Left lung (tissue), 10 donors: Measurements from ENCODE around the gene PLEKHG3. TPM values are rescaled to one million over a fixed set of nuclear protein-coding genes. Genes with fewer than 3 reads are reported as not detected.

Experiments used
- ATAC-seq: fragments of 200-7000 bp; cut with Tn5 transposase; one replicate; pipeline ENCODE4 v1.9.1; 2020; ENCODE audit warnings: moderate library complexity
- DNase-seq, 4 donors: peaks; one replicate each; pipeline ENCODE4 v3.0.0-alpha.2; 2013 to 2020
- H3K27ac ChIP-seq, 2 donors: fragments of 200-600 bp; sonication (generic) in 1 of 2; one replicate each; pipeline versions ENCODE4 v1.5.0 to v1.8.0; 2020 to 2021
- H3K27me3 ChIP-seq, 2 donors: fragments of 200-600 bp; sonication (generic) in 1 of 2; one replicate each; pipeline versions ENCODE4 v1.5.0 to v1.8.0; 2020 to 2021
- H3K36me3 ChIP-seq, 2 donors: fragments of 200-600 bp; sonication (generic) in 1 of 2; one replicate each; pipeline versions ENCODE4 v1.5.0 to v1.8.0; 2020 to 2021
- H3K4me1 ChIP-seq, 2 donors: fragments of 200-600 bp; one replicate each; pipeline ENCODE4 v1.8.0; 2021
- H3K4me3 ChIP-seq, 2 donors: fragments of 200-600 bp; sonication (generic) in 1 of 2; one replicate each; pipeline versions ENCODE4 v1.5.0 to v1.8.0; 2020 to 2021; ENCODE audit warnings: mild to moderate bottlenecking in 1 of 2
- H3K9me3 ChIP-seq, 2 donors: fragments of 200-600 bp; sonication (generic) in 1 of 2; one replicate each; pipeline versions ENCODE4 v1.5.0 to v1.8.0; 2020 to 2021
- intact Hi-C, 2 donors: fragments of 100-400 bp; cut with DNase I; formaldehyde crosslinking; loops; one replicate each; pipeline versions ENCODE4 v1.11.2 to v1.14.2; 2022
- polyA plus RNA-seq, 6 donors: library from polyadenylated mRNA; unstranded; fragments of 120-200 nt; gene quantifications; one replicate each; pipeline ENCODE4 v1.2.1, GENCODE V29; 2013; ENCODE audit not compliant: insufficient read length in 6 of 6
- total RNA-seq, 2 donors: library from RNA; stranded (reverse); fragmentation: NEBNext Ultra II Directional; extraction: Animal tissue kit (Norgen Biotek cat#: 25700); gene quantifications; one replicate each; pipeline ENCODE4 v1.2.1, GENCODE V29; 2021
- TF ChIP-seq, protein P1 (sequence below), 2 donors: fragments of 200-600 bp; sonication (generic) in 1 of 2; IDR thresholded peaks; one replicate each; pipeline versions ENCODE4 v1.5.0 to v1.8.0; 2021; ENCODE audit warnings: antibody characterized with exemption in 2 of 2
- donor health status: DM: no; HTN: yes; CAD: no.
- donor health status: DM: no; HTN: no; CAD: no.

Gene PLEKHG3
- total and polyA plus RNA-seq, 8 donors: 31.9 to 67.3 (median 56.0) TPM

DNA sequence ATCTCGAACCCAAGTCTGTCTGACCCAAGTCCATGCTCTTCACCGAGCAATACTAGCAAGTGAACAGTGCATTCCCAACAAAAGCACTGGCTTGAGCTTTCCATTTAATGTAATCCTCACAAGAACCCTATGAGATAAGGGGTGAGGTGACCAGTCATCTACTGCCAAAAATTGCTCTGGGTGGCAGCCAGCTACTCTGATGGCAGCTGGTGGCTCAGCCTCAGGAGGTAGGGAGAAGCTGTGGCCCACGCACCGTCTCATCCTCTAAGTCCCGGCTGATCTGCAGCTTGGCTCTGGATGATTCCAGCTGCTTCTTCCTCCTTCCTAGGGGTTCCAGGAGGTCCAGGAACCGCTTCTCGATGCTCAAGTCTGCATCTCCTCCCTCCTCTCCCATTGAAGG is 75.2 kb downstream of the PLEKHG3 start:
- Histone ChIP-seq H3K27ac (no peak overlapping the region), H3K36me3 (no peaks in the 10 kb centered on the region), H3K4me3 (no peak overlapping the region), H3K9me3 (no peaks in the 10 kb centered on the region), H3K4me1 (no peaks in the 10 kb centered on the region), H3K27me3 (no peaks in the 10 kb centered on the region)
- TF ChIP-seq, protein P1, sequence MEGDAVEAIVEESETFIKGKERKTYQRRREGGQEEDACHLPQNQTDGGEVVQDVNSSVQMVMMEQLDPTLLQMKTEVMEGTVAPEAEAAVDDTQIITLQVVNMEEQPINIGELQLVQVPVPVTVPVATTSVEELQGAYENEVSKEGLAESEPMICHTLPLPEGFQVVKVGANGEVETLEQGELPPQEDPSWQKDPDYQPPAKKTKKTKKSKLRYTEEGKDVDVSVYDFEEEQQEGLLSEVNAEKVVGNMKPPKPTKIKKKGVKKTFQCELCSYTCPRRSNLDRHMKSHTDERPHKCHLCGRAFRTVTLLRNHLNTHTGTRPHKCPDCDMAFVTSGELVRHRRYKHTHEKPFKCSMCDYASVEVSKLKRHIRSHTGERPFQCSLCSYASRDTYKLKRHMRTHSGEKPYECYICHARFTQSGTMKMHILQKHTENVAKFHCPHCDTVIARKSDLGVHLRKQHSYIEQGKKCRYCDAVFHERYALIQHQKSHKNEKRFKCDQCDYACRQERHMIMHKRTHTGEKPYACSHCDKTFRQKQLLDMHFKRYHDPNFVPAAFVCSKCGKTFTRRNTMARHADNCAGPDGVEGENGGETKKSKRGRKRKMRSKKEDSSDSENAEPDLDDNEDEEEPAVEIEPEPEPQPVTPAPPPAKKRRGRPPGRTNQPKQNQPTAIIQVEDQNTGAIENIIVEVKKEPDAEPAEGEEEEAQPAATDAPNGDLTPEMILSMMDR (IDR thresholded peaks at IDR 0.05): no peak
- intact Hi-C loops: no loop called here
- DNase-seq (no peak), ATAC-seq (no peak)

DNA sequence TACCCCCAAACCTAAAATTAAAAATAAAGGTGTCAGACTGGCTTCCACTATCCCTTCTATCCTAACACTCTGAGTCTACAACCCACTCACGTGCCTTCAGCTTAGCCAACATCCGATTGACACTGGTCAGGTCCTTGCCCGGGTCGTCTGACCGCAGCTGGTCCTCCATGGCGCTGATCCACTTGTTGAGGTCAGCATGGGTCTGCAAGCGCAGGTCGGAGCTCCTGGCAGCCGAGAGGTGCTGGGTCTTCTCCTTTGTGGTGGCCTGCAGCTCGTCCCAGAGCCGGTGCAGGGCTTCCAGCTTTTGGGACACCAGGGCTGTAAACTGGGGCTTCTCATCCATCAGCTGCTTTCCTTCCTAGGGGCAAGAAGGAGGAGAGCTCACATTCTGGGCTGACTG is 78.0 kb downstream of the PLEKHG3 start:
- no peak overlapping the region for H3K4me3 ChIP-seq
- intact Hi-C loops: no loop called here
- TF ChIP-seq, protein P1 (IDR thresholded peaks at IDR 0.05): no peak
- no peaks in the 10 kb centered on the region for H3K9me3 ChIP-seq
- ATAC-seq: no peak
- H3K27ac ChIP-seq: no peak overlapping the region
- no peak for DNase-seq
- no peaks in the 10 kb centered on the region for H3K36me3 ChIP-seq
- H3K4me1 ChIP-seq: no peaks in the 10 kb centered on the region
- H3K27me3 ChIP-seq: no peaks in the 10 kb centered on the region

DNA sequence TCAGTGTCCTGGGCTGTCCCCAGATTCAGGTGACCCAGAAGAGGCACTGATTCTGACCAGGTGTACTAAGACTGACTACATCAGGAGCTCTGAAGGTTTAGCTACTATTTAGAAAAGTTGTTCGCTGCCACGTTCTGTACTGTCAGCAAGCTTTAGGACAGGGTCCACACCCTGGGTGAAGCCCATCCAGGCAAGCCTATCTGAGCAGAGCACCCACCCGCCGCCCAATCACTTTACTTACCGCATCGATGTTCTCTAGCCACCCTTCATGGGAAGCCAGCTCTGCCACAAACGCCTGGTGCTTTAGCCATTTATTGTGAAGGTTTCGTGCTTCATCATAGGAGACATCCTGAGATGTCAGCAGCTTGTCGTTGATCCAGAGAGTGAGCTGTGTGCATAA is 79.8 kb downstream of the PLEKHG3 start:
- TF ChIP-seq, protein P1 (IDR thresholded peaks at IDR 0.05): no peak
- intact Hi-C loops: no loop called here
- H3K36me3 ChIP-seq: no peaks in the 10 kb centered on the region
- no peaks in the 10 kb centered on the region for H3K27me3 ChIP-seq
- no peaks in the 10 kb centered on the region for H3K4me1 ChIP-seq
- ATAC-seq (no peak), DNase-seq (no peak)
- no peak overlapping the region for H3K27ac ChIP-seq
- H3K9me3 ChIP-seq: no peaks in the 10 kb centered on the region
- no peak overlapping the region for H3K4me3 ChIP-seq

DNA sequence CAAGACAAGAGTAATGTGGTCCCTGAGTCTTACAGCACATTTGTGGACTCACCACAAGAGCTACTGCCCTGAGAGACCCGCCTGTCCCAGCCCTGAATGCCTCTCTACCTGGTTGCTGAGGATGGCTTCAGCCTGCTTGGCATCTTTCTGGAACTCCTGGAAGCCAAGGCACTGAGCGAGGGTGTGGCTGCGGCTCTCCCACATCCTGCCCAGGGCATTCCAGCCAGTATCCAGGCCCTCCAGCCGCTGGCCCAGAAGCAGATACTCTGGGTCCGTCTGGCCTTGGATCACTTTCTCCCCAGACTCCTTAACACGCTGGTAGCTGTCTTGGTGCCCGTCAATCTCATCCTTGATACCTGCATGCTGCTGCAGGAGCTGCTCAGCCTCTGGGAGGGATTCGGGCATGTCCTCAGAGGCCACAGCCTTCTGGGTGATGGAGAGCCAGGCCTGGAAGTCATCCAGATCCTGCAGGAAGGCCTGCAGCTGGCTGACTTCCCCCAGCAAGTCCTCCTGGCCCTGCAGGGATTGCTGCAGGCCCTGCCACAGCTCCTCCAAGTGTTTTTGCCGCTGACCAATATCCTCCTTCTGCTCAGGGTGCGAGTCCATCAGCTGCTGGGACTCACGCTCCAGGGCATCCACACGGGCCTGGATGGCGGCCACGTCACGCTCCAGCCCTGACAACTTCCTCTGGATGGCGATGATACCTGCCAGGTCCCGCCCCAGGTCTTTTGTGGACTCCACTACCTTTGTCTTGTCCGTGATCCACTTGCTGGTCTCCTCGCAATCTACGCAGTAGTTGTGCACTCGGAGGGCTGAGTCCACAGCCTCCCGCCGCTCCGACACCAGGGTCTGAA is 82.3 kb downstream of the PLEKHG3 start:
- no peaks in the 10 kb centered on the region for H3K4me1 ChIP-seq
- intact Hi-C loops: no loop called here
- no peaks in the 10 kb centered on the region for H3K9me3 ChIP-seq
- TF ChIP-seq, protein P1 (IDR thresholded peaks at IDR 0.05): no peak
- H3K27ac ChIP-seq: no peak overlapping the region
- peak in 2 of 4 donors; percentile 25 to 58 for DNase-seq
- H3K36me3 ChIP-seq: no peaks in the 10 kb centered on the region
- no peak overlapping the region for H3K4me3 ChIP-seq
- ATAC-seq: no peak
- no peaks in the 10 kb centered on the region for H3K27me3 ChIP-seq

DNA sequence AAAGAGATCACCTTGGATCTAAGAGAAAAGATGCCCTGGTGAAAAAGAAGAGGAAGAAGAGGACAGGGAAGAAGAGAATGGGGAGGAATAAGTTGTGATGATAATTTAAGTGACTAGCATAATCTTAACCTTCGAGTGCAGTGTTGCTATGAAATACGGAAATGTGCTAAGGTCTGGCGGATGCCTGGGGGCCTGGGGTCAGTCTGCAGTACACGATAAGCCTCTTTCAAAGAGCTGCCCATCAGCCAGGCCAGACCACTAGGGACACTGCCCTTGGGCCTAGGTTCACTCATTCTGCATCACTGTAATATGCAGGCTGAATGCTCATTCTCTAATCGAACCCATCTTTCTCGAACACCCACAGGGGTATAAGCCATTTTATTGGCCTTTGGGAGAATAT is 83.4 kb downstream of the PLEKHG3 start:
- ATAC-seq (no peak), DNase-seq (no peak)
- Histone ChIP-seq H3K27me3 (no peaks in the 10 kb centered on the region), H3K4me3 (no peak overlapping the region), H3K4me1 (no peaks in the 10 kb centered on the region), H3K9me3 (no peaks in the 10 kb centered on the region), H3K27ac (no peak overlapping the region), H3K36me3 (no peaks in the 10 kb centered on the region)
- TF ChIP-seq, protein P1 (IDR thresholded peaks at IDR 0.05): no peak
- intact Hi-C loops: no loop called here
